Peyer's patch (tissue), 4 donors: ENCODE results near the gene A3GALT2. TPM values are rescaled to one million over a fixed set of nuclear protein-coding genes. Genes with fewer than 3 reads are reported as not detected.
A peak's percentile ranks its signal among the peaks of the same experiment; 100 is the strongest.

ENCODE experiments used
- DNase-seq, 3 donors: peaks; one replicate each; pipeline ENCODE4 v3.0.0-alpha.2; 2017 to 2019
- H3K27ac ChIP-seq, 4 donors: fragments of 200-600 bp; sonication (generic); one replicate each; pipeline ENCODE4 v1.5.1; 2016 to 2019
- H3K27me3 ChIP-seq, 2 donors: fragments of 200-600 bp; sonication (generic); one replicate each; pipeline ENCODE4 v1.5.1; 2019
- H3K36me3 ChIP-seq, 3 donors: fragments of 200-600 bp; sonication (generic); one replicate each; pipeline ENCODE4 v1.5.1; 2016 to 2019
- H3K4me1 ChIP-seq, 4 donors: fragments of 200-600 bp; sonication (generic); one replicate each; pipeline ENCODE4 v1.5.1; 2016 to 2019
- H3K4me3 ChIP-seq, 4 donors: fragments of 200-600 bp; sonication (generic); 1 replicate in 3 of 4; 2 replicates in 1 of 4; pipeline ENCODE4 v1.5.1; 2016 to 2019; ENCODE audit warnings: mild to moderate bottlenecking in 1 of 4
- H3K9me3 ChIP-seq, 4 donors: fragments of 200-600 bp; sonication (generic); one replicate each; pipeline ENCODE4 v1.5.1; 2016 to 2019; ENCODE audit warnings: mild to moderate bottlenecking in 1 of 4
- CTCF ChIP-seq, 6 experiments: fragments of 450-650 bp in 4 of 6; fragments of 200-600 bp in 2 of 6; sonication (generic) in 1 of 6; IDR thresholded peaks; one replicate each; pipeline ENCODE4 v1.5.1; 2017 to 2019; ENCODE audit warnings: antibody characterized with exemption in 6 of 6, mild to moderate bottlenecking in 3 of 6, moderate library complexity in 1 of 6
- POLR2A ChIP-seq, 2 donors: fragments of 450-650 bp; IDR thresholded peaks; one replicate each; pipeline ENCODE4 v1.5.1; 2017; ENCODE audit warnings: antibody characterized with exemption in 2 of 2, mild to moderate bottlenecking in 2 of 2, moderate library complexity in 2 of 2
- total RNA-seq, 4 donors: library from RNA; depleted of rRNA; stranded (reverse); fragments of >200 nt; gene quantifications; one replicate each; pipeline ENCODE4 v1.1.0, GENCODE V29; 2016

Gene A3GALT2
- total RNA-seq, 4 donors from 2014 or later: not detected

GRCh38 chr1:33350611-33351280 lies 29.8 kb upstream of the A3GALT2 start:
- no peak for DNase-seq
- Histone ChIP-seq H3K27ac (peak overlapping the region; percentile 84 to 100 (median 91)), H3K9me3 (no peaks in the 10 kb centered on the region), H3K36me3 (no peaks in the 10 kb centered on the region), H3K27me3 (no peaks in the 10 kb centered on the region), H3K4me1 (peaks cover 0 to 35% (median 2%) of the 10 kb centered on the region in 4 donors), H3K4me3 (peak overlapping the region; percentile 64 to 81 (median 76))
- no peak for TF ChIP-seq CTCF (IDR thresholded peaks at IDR 0.05)
- no peak for TF ChIP-seq POLR2A (IDR thresholded peaks at IDR 0.05)

- peak overlapping the region; percentile 79 to 99 (median 88) for H3K4me3 ChIP-seq
- no peaks in the 10 kb centered on the region for H3K36me3 ChIP-seq
- TF ChIP-seq POLR2A (IDR thresholded peaks at IDR 0.05) (peak; percentile 64 to 65), CTCF (IDR thresholded peaks at IDR 0.05) (no peak)
- no peaks in the 10 kb centered on the region for H3K9me3 ChIP-seq
- peak overlapping the region; percentile 84 to 100 (median 91) for H3K27ac ChIP-seq
- no peaks in the 10 kb centered on the region for H3K27me3 ChIP-seq
- H3K4me1 ChIP-seq: peaks cover 0 to 35% (median 2%) of the 10 kb centered on the region in 4 donors
- peak; percentile 82 to 93 (median 91) for DNase-seq
Observed at GRCh38 chr1:33349778-33350610, 29.1 kb upstream of the A3GALT2 start.

GRCh38 chr1:33349081-33349759 lies 28.3 kb upstream of the A3GALT2 start:
- TF ChIP-seq POLR2A (IDR thresholded peaks at IDR 0.05) (no peak), CTCF (IDR thresholded peaks at IDR 0.05) (no peak)
- DNase-seq: peak; percentile 43 to 75 (median 71)
- no peaks in the 10 kb centered on the region for H3K36me3 ChIP-seq
- H3K4me3 ChIP-seq: peak overlapping the region; percentile 79 to 99 (median 88)
- H3K9me3 ChIP-seq: no peaks in the 10 kb centered on the region
- H3K27me3 ChIP-seq: no peaks in the 10 kb centered on the region
- peaks cover 0 to 42% (median 2%) of the 10 kb centered on the region in 4 donors for H3K4me1 ChIP-seq
- H3K27ac ChIP-seq: peak overlapping the region; percentile 84 to 100 (median 94)

- H3K36me3 ChIP-seq: no peaks in the 10 kb centered on the region
- H3K4me1 ChIP-seq: peaks cover 0 to 48% (median 2%) of the 10 kb centered on the region in 4 donors
- DNase-seq: peak in 1 of 3 donors; percentile 30
- H3K9me3 ChIP-seq: no peaks in the 10 kb centered on the region
- no peak for TF ChIP-seq POLR2A (IDR thresholded peaks at IDR 0.05)
- TF ChIP-seq CTCF (IDR thresholded peaks at IDR 0.05): no peak
- H3K27ac ChIP-seq: peak overlapping the region; percentile 84 to 100 (median 94)
- peak overlapping the region; percentile 79 to 99 (median 88) for H3K4me3 ChIP-seq
- H3K27me3 ChIP-seq: no peaks in the 10 kb centered on the region
Observed at GRCh38 chr1:33348676-33349080, 27.8 kb upstream of the A3GALT2 start.

- Histone ChIP-seq H3K27me3 (no peaks in the 10 kb centered on the region), H3K4me1 (peaks cover 0 to 52% (median 2%) of the 10 kb centered on the region in 4 donors), H3K36me3 (no peaks in the 10 kb centered on the region), H3K9me3 (no peaks in the 10 kb centered on the region), H3K27ac (peak overlapping the region; percentile 84 to 100 (median 94)), H3K4me3 (peak overlapping the region; percentile 79 to 99 (median 88))
- DNase-seq: no peak
- TF ChIP-seq POLR2A (IDR thresholded peaks at IDR 0.05) (no peak), CTCF (IDR thresholded peaks at IDR 0.05) (no peak)
Observed at GRCh38 chr1:33348194-33348593, 27.3 kb upstream of the A3GALT2 start.
